Activated CD4-positive, alpha-beta T cell treated with anti-CD3 and anti-CD28 coated beads for 1 hour (primary cell): Measurements from ENCODE around the gene PDLIM3.

Source experiments
- DNase-seq: peaks from one replicate; pipeline ENCODE4 v3.0.0-alpha.2; 2020

Gene PDLIM3

DNA sequence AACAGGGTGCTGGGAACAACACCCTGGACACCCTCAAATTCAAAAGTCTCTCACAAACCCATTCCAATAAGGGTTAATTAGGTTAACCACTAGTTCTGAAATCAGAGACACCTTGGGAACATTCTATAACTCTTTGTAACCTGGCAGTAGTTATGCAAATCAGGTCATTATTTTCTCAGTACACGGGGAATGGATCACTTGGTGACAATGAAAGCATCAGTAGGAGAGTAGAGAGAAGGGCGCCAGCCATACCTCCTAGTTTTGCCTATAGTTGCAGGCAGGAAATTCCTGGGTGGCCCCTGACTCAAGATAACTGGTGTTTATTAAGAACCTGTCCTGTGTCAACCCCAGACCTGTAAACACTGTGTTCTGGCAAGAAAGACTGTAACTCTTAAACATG lies 66.3 kb downstream of the PDLIM3 start:
- DNase-seq = no peak

DNA sequence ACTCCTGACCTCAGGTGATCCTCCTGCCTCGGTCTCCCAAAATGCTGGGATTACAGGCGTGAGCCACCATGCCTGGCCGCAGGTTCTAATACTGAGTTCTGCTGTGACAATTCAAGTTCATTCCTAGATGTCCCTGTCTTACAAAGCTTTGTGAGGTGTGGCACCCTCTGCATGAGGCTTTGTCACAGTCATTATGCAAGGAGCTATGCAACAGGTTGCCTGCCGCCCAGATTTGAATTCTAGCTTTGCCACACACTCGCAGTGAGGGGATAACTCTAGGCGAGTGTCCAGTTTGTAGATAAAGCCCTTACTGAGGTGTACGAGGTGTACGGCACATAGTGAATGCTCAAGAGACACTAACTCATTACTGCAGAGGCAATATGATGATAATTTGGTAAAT lies 67.3 kb downstream of the PDLIM3 start:
- DNase-seq = no peak

DNA sequence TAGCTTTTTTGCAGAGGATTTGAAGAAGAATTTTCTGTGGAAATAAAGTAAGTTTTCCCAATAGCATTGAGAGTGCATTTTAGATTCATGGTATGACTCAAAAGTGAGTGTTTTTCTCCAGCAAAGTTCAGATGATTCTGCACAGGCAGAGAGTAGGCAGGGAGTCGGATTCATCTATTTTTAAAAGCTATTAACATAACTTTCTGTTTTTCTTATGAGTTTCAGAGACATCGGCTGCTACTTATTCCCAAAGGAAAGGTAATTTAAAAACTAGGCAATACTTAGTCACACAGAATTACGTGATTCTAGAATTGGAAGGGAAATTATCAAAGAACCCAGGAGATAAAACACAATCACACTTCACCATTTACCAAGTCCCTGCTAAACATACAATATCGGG lies 68.2 kb downstream of the PDLIM3 start:
- no peak for DNase-seq

DNA sequence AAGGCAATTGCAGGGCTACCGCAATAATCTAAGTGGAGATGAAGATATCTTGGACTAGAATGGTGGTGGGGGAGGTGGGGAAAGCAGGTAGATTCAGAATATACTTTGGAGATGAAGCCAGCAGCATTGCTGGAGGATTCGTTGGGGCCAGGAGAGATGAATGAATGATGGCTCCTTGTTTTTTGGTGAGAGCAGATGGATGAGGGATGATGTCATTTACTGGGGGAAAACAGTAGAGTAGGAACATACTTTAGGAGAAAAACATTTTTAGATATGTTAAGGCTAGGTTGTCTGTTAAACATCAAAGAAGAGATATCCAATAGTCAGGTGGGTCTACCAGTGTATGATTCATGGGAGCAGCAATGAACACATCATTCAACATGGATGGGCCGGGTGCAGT lies 69.6 kb downstream of the PDLIM3 start:
- no peak for DNase-seq

DNA sequence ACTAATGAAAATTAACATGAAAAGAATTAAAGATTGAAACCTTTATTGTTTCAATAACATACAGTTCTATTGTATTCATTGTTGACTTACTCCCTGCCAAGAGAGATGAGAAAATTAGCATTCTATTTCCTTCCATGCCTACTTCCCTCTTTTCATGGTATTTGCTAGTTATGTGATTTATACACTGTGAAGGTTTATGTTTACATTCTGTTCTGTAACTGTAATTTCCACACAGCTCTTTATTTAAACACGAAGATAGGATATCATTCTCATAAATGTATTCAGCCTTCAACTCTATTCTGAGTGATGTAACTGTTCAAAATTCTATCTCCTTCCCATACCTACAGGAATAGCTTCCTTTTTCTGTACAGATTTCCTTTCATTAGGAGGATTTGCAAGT lies 70.4 kb downstream of the PDLIM3 start:
- no peak for DNase-seq

DNA sequence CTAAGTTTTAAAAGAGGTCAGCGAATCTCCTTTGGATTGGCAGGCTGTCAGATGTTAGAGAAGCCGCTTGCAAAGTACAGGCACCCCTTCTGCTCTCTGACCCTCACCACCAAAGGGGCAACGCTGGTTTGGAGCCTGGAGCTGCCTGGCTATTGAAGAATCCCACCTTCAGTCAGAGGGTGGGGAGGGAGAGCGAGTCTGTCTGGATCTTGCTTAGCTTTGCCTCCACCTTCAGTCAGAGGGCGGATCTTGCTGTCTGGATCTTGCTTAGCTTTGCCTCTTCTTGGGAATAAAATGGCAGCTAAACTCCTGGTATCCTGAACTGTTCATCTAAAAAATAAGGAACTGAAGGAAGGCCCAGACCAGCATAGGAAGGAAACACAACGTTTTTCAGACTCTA lies 71.1 kb downstream of the PDLIM3 start:
- no peak for DNase-seq

DNA sequence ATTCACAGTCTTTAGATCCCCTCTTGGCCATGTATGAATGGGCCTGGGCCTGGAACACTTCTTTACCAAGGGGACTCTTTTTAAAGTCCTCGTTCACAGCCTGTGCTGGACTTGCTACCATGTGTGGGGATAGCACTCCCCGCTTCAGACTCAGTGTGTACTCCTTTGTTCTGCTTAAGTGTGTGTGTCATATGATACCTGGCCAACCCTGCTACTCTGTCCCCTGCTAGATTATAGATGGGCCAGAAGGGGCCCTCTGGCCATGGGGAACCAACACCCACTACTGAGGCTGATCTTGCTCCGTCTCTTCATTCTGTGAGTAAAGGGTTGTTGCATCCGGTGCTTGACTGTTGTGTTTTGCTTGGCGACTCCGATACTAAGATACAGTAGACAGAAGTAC lies 71.8 kb downstream of the PDLIM3 start:
- no peak for DNase-seq

DNA sequence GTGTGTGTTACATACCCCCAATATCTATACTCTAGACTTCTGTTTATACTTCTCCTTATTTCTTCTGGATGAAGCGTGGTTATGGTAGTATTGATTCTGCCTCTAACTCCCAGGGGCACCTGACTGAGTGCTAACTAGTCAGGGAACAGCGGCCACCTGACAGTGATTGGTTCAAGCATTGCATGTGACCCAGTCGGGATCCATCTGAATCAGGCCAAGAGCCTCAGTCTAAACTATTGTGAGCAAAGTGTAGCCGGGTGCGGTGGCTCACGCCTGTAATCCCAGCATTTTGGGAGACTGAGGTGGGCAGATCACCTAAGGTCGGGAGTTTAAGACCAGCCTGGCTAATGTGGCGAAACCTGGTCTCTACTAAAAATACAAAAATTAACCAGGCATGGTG lies 73.7 kb downstream of the PDLIM3 start:
- DNase-seq = no peak

DNA sequence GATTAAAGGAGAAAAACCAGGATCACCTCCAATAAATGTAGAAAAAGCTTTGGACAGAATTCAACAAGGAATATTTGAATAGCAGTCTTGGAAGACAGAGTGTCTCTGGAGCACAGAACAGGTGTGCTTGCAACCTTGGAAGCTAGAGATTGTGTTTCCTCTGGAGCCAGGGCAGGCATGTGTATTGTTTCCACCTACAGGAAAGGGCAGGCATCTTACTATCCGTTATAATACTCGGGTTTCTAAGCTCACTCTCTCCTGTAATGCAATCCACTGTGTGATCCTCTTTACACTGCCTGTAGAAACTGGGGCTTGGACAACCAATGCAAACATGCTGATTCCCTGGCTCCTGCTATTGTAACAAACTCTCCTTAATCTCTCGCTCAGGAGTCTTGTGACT lies 78.2 kb downstream of the PDLIM3 start:
- DNase-seq = no peak

DNA sequence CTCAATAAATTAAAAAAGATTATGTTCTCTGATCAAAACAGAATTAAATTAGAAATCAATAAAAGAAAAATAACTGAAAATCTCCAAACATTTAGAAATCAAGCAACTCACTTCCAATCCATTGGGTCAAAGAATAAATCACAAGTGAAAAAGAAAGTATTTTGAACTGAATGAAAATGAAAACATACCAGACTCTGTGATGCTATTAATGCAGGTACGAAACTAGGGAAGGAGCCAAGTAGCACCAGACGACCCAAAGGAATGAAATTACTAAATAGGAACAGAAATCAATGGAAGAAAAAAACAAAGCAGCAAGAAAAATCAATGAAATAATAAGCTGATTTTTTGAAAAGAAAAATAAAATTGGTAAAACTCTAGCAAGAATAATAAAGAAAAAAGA lies 79.2 kb downstream of the PDLIM3 start:
- no peak for DNase-seq
